IPS DF 4.7 (cell line): Measurements from ENCODE around the gene SIGLEC10.
A peak's percentile ranks its signal among the peaks of the same experiment; 100 is the strongest.

Experiments
- DNase-seq: peaks from one replicate; pipeline ENCODE4 v3.0.0-alpha.2; 2013; ENCODE audit warnings: low spot score; ENCODE audit errors: extremely low read depth

SIGLEC10 gene

DNA sequence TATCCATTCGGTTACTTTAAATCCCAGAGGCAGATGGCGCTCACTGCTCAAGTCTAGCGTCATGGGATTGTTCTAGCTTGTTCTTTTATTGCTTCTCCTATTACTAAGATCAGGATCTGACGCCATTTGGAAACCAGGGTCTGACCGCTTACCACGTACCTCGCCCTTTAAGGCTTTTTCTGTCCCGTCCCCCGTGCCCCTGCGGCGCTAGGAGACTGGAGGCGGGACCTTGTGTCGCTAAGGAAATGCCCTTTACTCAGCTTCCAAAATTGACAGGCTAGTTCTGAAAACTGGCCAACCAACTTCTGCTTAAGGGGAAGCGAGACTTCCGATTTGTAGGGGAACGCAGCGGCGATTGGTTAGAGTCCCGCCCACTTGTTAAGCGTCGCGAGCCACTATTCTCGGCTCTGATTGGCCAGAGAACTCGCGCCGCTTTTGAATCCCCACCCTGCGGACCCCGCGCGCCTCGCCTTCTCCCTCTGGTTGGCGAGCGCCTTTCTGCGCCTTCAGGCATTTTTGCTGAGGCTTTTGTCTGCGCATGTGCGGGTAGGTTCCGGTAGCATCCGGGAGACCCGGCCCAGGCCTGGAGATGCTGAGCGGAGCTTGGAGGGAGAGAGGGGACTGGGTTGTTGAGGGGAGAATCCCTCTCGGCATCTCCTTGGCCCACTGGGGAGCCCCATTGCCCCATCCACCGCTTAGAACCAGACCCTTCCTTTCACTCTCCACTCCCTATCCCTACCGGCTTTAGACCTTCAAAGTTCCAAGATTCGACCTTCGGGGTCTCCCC lies 23.2 kb downstream of the SIGLEC10 start:
- DNase-seq, result peak; percentile 99

DNA sequence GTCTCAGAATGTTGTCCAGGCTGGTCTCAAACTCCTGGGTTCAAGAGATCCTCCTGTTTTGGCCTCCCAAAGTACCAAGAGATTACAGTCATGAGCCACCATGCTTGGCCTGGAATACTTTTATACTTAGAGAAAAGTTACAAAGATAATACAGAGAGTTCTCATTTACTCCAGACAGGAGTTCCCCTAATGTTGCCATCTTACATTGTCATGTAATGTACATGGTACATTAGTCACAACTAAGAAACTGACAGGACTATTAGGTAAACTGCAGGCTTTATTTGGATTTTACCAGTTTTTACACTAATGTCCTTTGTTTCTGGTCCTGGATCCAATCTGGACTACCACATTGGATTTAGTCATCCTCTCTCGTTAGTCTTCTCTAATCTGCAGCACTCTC lies 24.7 kb downstream of the SIGLEC10 start:
- DNase-seq, result no peak

DNA sequence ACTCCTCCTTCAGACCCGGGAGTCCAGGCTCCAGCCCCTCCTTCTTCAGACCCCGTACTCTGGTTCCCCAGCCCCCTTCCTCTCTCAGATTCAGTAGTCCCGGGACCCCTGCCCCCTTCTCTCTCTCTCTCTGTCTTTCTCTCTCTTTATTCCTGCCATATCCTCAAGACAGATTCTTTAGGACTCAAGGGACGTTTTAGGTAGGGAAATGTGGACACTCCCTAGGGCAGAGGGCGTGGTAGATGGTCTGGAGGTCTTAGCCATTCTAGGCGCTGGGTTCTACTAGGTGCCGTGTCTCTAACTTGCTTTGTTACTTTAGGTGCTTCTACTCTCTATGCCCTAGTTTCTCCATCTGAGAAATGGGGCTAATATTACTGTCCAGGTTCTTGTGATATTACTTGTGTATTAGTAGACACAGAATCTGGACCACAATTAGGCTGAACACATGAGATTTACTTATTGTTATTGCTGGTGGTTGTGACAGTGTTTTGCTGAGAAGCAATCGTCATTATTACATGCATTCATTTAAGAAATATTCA lies 26.3 kb downstream of the SIGLEC10 start:
- no peak for DNase-seq

DNA sequence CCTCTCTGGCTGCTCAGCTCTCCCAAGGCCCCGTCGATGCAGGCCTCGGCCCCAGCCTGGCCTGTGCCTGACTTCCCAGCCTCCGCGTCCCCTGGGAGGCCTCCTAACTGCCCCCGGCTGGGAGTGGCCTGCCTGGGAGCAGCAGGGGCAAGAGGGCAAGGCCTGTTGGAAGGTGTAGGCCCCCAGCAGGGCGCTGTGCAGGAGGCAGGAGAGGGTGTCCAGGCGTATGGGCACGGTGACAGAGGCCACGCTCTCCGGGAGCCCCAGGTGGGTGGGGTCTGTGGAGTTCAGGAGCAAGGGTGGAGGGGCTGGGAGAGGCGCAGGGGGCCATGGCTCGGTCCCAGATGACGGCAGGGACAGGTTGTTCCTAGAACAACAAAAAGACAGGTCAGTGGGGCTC lies 28.3 kb downstream of the SIGLEC10 start:
- no peak for DNase-seq

DNA sequence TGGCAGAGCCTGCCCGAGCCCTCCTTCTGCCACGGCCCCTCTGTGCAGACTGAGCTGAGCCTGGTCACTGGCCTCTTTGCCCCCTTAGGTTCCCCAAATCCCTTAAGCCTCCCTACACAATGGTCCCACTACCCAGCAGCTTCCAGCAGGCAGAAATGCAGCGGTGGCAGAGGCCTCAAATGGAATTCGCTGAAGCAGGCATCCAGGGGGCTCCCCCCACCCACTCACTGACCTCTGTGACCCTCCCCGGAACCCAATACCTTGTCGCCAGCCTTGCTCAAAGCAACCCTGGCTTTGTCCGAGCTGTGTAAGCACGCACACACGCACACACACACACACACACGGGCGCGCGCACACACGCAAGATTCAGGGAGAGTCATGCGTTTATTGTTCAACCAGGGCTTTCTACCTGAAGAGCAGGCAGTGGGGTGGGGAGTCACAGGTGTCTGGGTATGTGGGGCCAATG lies 29.5 kb downstream of the SIGLEC10 start, which contains the start of gene LIM2:
LIM2 (minus strand) TSS at position 51 of the 466 bp plus-strand sequence. CDS start 531 bp downstream, outside the sequence.
- no peak for DNase-seq

DNA sequence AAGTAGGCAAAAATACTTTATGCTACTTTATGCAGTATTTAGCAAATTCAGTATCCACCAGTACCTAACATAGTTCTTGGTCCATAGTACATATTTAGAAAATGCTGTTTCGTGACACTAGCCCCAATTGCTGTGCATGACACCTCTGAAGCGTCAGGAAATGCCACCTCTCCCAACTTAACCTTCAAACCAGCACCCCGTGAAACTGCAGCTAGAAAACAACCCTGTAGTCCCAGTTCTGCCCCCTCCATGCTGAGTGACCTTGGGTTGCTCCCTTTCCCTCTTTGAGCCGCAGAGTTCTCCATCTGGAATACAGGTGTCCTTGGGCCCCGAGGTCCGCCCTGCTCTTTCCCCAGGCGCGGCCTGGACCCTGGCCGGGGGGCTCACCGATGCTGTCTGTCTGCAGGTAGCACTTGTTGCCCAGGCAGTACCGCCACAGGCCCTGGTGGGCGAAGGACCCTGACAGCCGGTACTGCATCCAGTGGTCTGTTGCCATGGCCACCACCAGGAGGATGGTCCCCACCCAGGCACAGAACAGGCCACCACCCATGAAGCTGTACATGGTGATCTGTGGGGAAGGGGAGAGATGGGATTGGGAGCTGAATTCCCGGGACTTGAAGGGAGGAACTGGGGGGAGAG lies 30.4 kb downstream of the SIGLEC10 start:
- no peak for DNase-seq

DNA sequence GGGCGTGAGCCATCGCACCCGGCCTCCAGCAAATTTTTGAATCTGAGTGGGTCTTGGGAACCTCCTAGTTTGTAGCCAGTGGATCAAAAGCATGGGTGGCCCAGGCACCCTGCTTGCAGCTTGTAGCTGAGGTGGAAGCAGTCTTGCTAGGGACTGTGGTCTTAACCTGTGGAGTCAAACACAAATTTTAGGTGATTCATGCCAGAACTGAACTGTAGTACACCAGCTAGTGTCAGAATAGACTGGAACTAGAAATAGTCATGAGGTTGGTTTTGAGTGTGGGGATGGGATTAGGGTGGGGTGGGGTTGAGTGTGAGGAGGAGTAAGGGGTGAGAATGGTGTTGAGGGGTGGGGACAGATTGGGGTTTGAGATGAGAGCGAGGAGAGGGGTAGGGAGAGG lies 35.4 kb downstream of the SIGLEC10 start:
- DNase-seq, result no peak

DNA sequence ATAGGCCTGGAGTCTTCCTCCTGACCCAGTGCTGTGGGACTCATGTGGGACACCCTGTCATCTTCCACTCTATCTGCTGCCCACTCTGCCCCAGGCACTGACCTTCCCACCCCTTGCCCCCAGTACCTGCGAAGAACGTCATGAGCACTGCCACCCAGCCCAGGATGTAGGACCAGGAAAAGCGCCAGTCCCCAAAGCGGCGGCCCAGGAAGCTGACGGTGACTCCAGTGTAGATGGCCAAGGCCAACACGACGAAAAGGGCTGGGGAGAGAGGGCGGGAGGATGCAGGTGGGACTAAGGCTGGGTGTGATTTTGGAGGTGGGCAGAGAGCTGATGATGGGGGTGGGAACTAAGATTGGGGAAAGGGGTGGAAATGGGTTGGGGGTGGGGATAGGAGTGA lies 37.1 kb downstream of the SIGLEC10 start:
- no peak for DNase-seq

DNA sequence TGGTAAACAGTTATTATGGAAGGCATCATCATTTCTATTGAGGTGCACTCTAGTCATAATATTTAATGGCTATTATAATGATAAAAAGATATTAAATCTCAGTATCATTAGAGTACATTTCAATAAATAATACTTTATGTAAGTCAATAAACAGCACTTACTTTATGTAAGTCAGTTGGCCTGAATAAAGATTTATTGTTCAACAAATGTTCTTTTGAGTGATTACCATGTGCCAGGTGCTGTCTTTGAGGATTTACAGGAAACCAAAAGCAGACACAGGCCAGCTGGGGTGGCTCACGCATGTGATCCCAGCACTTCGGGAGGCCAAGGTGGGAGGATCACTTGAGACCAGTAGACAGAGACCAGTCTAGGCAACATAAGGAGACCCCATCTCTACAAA lies 40.0 kb downstream of the SIGLEC10 start:
- DNase-seq, result no peak

DNA sequence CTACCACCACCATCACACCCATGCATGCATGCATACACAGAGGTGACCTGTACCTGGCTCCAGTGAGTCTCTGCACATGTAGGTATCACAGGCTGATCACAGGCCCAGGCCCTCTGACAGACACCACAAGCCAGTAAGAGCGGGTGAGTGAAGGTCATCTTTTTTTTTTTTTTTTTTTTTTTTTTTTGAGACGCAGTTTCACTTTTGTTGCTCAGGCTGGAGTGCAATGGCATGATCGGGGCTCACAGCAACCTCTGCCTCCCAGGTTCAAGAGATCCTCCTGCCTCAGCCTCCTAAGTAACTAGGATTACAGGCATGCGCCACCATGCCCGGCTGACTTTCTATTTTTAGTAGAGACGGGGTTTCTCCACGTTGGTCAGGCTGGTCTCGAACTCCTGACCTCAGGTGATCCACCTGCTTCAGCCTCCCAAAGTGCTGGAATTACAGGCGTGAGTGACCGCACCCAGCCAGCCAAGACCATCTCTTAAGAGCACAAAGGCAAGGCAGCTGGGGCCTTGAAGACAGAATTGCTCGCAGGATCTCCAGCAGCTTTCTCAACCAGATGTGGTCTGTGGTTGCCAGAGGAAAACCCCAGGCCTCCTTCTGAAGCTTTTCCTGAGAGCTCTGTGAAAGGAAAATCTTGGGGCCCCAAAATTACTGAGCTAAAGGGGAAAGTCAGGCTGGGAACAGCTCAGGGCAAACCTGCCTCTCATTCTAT lies 41.8 kb downstream of the SIGLEC10 start:
- DNase-seq, result no peak

DNA sequence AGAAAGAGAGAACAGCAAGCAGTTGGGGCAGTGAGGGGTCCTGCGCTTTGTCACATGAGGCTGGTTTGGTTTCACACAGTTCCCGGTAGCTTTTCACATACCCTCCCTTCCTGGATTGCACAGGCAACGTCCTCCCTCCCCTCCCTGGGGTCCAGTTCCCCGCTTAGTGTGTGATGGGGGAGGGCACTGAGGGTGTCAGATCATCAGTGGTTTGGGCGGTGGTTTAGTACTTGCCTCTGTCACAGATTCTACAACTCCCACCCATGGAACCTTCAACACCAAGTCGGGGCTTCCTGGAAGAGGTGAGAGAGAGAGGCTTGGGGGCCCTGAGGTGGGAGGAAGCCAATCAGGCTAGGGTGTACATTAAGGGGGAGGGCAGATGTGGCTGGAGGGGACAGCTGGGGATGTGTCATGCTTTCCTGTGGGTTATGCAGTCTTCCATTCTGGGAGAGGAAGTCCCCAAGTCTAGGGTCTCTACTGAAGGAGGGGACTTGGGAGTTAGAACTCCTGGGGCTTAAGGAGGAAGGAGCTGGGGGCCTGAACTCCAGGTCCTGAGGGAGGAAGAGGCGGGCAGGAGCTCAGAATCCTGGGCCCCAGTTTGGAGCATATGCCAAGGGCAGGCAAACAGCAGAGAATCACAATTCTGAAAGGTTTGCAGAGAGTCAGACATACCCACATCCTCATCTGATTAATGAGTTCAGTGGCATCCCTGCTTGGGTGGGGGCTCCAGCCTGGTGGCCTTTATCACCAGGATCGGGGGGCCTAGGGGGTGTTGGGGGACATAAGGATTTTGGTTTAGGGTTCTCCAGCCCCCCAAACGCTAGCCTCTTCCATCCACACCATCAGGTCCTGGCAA lies 44.6 kb downstream of the SIGLEC10 start, which contains the start of gene NKG7:
NKG7 (minus strand) TSS at position 6 of the 856 bp plus-strand sequence. CDS start 119 bp downstream, outside the sequence.
- no peak for DNase-seq

DNA sequence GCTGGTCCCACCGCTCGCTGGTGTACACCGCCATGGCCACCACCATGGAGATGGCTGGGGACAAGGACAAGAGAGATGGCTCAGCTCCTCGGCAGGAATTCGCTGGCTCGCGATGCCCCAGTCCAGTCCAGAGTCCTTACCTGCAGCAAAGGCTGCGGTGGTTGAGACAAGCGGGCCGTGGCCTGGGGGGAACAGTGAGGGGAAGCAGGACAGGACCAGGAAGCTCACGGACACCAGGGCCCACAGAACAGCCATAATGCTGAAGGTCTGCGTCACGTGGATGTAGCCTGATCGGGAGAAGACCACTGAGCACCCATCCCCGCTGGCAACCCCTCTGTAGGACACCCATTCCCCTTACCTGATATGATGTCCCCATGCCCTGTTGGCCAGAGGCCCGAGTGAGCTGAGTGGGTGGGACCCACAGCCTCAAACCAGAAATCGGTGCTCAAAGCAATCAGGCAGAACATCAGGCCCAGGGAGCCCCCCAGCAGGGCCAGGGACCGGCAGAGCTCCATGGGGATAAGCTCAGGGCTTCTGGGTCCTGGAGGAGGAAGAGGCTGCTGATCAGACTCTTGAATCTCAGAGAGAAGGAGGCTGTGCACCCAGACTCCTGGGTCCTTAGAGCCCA lies 45.3 kb downstream of the SIGLEC10 start:
- no peak for DNase-seq

DNA sequence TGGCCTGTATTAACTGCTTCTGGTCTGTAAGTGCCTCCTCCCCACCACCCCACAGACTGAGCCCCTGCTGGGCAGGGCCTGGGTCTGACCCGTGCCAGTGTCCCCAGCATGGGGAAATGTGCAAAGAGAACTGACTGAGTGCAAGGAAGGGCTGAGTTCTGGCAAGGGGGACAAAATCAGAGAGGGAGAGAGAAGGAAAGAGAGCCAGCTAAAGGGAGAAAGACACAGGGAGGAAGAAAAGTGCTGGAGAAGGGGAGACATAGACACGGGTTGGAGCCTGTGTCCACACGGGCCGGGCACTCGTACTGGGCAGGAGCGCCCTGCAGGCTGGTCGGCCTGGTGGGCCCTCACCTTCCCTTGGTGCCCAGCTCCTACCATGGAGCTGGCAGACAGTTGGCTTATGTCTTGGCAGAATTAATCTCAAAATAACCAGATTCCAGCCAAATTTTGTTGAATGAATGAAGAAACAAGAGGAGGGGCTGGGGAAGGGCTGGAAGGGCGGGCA lies 46.2 kb downstream of the SIGLEC10 start:
- no peak for DNase-seq

DNA sequence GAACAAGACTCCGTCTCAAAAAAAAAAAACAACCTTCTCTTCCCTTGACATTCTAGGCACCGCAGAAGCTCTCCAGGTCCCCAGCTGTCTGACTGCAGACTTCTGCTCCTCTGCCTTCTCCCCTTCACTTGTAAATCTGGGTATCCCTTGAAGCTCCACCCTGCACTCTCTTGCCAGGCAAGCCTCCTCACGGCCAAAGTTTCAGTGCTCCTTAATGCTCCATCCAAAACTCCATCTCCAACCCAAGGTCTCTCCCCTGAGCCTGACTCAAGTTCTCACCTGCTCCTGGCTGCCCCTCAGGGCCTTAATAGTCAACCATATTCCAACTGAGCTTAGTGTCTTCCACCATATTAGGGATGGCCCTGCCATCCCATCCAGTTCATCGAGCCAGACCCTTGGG lies 47.2 kb downstream of the SIGLEC10 start:
- no peak for DNase-seq

DNA sequence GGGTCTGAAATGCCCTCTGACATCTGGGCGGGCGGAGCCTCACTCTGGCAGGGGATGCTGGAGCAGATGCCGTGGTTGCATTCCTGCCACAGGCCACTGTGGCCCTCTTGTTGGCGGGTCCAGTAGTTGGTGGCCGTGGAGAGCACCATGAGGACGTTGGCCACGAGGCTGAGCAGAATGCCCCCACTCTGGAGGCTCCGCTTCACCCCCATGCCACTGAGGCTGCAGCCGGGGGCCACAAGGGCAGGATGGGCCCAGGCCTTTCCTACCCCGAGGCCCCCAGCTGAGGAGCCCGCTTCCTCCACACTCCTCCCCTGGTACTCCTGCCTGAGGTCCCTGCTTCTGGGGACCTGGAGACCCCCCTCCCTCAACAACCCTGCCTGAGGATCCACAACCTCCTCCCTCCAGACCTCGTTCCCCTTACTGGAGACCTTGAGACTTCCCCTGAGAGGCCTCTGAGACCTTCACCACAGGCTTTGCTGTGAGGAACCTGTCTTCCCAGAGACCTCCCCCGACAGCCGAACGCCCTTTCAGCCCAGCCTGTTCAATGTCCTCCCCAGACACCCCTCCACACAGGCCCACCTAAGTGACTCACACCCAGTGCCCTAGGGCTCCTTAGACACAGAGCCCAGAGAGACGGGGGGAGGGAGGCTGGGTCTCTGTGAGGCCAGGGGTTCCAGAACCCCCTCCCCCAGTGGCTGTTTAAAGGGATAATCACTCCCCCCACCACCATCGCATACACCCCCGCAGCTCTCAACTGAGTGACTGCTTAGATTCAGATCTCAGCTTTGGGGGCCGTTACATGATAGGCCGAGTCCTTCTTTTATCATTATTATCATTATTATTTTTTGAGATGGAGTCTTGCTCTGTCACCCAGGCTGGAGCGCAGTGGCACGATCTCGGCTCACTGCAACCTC lies 48.8 kb downstream of the SIGLEC10 start, which contains the start of gene CLDND2:
CLDND2 (minus strand) TSS at position 638 of the 917 bp plus-strand sequence; CDS start at position 212, 426 bp downstream.
- no peak for DNase-seq

DNA sequence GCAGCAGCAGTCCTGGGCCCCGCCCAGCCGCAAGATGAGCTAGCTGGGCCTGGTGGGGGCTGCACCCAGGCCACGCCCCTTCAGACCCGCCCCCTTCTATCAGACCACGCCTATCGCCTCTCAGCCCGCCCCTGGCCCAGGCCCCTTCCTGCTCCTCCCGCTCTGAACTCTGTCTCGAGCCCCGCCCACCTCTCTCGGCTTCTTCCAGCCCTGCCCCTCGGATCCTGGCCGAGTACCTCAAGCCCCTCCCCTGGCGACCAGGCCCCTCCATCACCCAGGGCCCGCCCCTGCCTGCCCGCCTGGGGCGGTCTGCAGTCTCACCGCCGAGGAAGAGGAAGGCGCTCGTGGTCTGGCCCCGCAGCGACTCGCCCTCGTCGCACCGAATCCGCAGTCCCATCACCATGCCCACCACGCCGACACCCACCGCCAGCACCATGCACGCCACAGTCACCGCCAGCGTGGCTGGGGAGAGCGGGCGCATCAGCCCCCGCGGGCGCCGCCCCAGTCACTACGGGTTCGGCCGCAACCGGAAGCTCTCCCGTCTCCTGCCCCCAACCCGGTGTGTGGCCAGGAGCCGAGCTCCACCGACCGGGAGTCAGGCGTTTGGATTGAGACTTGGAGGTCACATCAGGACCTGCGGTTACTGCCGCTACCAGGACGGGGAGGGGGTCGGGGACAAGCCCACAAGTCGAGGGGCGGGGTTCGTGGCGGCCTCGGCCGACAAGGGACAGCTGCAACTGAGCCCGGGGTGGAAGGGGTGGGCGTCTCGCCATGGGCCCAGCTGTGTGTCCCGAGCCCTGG lies 49.7 kb downstream of the SIGLEC10 start:
- no peak for DNase-seq

DNA sequence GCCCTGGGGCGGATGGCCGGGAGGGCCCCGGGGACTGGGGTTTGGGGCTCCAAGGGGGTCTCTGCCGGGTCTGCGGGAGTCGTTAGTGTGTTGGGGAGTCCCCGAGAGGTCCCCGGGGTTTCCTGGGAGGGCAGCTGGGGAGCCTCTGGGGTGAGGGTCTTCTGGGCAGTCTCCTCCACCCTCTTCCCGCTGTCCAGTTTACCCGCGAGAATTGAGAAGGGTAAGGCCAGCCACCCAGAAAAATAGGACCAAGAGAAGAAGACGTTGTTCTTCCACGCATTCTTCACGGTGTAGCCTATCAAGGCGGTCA lies 50.2 kb downstream of the SIGLEC10 start:
- no peak for DNase-seq
